OCI-LY7 (cell line): ENCODE results near the gene TRIM54. TPM values are rescaled to one million over a fixed set of nuclear protein-coding genes. Genes with fewer than 3 reads are reported as not detected.

Experiments used
- BruUV-seq: library from RNA; stranded (reverse); fragments of 400-500 nt; replicated peaks from 2 replicates; lab custom pipeline; 2021; lab: Mats Ljungman, UMichigan
- CTCF ChIA-PET: fragments of 300-600 bp; sonication (Branson Sonifier 250); formaldehyde crosslinking; loops from one replicate; lab custom pipeline; 2022; ENCODE audit warnings: antibody characterized with exemption; ENCODE audit not compliant: unreplicated experiment; lab: Charles Lee
- POLR2A ChIA-PET: fragments of 300-600 bp; sonication (Branson Sonifier 250); formaldehyde crosslinking; loops from one replicate; lab custom pipeline; 2022; ENCODE audit warnings: antibody characterized with exemption; lab: Charles Lee
- DNase-seq: peaks from one replicate; pipeline ENCODE4 v3.0.0-alpha.2; 2015; ENCODE audit warnings: low spot score
- H2AFZ ChIP-seq: fragments of 200-600 bp; sonication (generic), shearing (Covaris generic); 2 replicates; pipeline ENCODE4 v1.6.1; 2014; ENCODE audit warnings: mild to moderate bottlenecking, antibody characterized with exemption, low read length, moderate library complexity
- H3K27ac ChIP-seq: fragments of 200-600 bp; sonication (generic); 2 replicates; pipeline ENCODE4 v1.5.1; 2014; ENCODE audit warnings: mixed run types, low read depth, mild to moderate bottlenecking, moderate library complexity, low read length, inconsistent platforms; ENCODE audit not compliant: poor library complexity, severe bottlenecking
- H3K36me3 ChIP-seq: fragments of 200-600 bp; sonication (generic); 2 replicates; pipeline ENCODE4 v1.6.1; 2014; ENCODE audit warnings: mild to moderate bottlenecking, antibody characterized with exemption, low read length, moderate library complexity, mixed read lengths; ENCODE audit not compliant: insufficient read depth
- H3K4me1 ChIP-seq: fragments of 200-600 bp; sonication (generic); 2 replicates; pipeline ENCODE4 v1.5.1; 2014; ENCODE audit warnings: mild to moderate bottlenecking, low read length; ENCODE audit not compliant: insufficient read depth, poor library complexity, severe bottlenecking
- H3K4me2 ChIP-seq: fragments of 200-600 bp; sonication (generic); 2 replicates; pipeline ENCODE4 v1.6.1; 2014; ENCODE audit warnings: mild to moderate bottlenecking, low read length
- H3K4me3 ChIP-seq: fragments of 200-600 bp; sonication (generic); 2 replicates; pipeline ENCODE4 v1.5.1; 2014; ENCODE audit warnings: mild to moderate bottlenecking, low read depth, low read length; ENCODE audit not compliant: poor library complexity, severe bottlenecking
- H3K79me2 ChIP-seq: fragments of 200-600 bp; sonication (generic); 2 replicates; pipeline ENCODE4 v1.6.1; 2016; ENCODE audit warnings: low read depth, mild to moderate bottlenecking, low read length, moderate library complexity, mixed read lengths; ENCODE audit not compliant: insufficient read depth
- H3K9me2 ChIP-seq: fragments of 200-600 bp; sonication (generic); 2 replicates; pipeline ENCODE4 v1.6.1; 2016; ENCODE audit warnings: mild to moderate bottlenecking, low read length, mixed read lengths; ENCODE audit not compliant: insufficient read depth
- H3K9me3 ChIP-seq: fragments of 200-600 bp; sonication (generic); 2 replicates; pipeline ENCODE4 v1.6.1; 2014; ENCODE audit warnings: mild to moderate bottlenecking, mixed run types, low read length, mixed read lengths
- H4K20me1 ChIP-seq: fragments of 200-600 bp; sonication (generic); 2 replicates; pipeline ENCODE4 v1.6.1; 2014; ENCODE audit warnings: mild to moderate bottlenecking, antibody characterized with exemption, low read length, moderate library complexity, mixed read lengths; ENCODE audit not compliant: insufficient read depth
- EZH2phosphoT487 ChIP-seq: fragments of 200-600 bp; sonication (generic); IDR thresholded peaks from 2 replicates; pipeline ENCODE4 v1.6.1; 2018; ENCODE audit warnings: low read depth, borderline replicate concordance, mild to moderate bottlenecking, mixed run types, antibody characterized with exemption, low read length, moderate library complexity, mixed read lengths
- intact Hi-C: fragments of 100-400 bp; cut with micrococcal nuclease; formaldehyde crosslinking; loops from one replicate; pipeline ENCODE4 v1.10.0; 2022; ENCODE audit not compliant: unreplicated experiment
- total RNA-seq, 2 experiments: library from RNA; depleted of rRNA in 1 of 2; stranded (reverse); fragments of >200 nt in 1 of 2; shearing (Covaris generic) in 1 of 2; gene quantifications; 2 replicates each; pipeline ENCODE4 v1.2.3, GENCODE V29; 2014 to 2022
- TF ChIP-seq, protein P1 (sequence below): fragments of 200-600 bp; sonication (generic); conservative IDR thresholded peaks from 2 replicates; pipeline ENCODE4 v1.5.1; 2014; ENCODE audit warnings: mild to moderate bottlenecking, antibody characterized with exemption, low read length, moderate library complexity, mixed read lengths

Gene TRIM54
- total RNA-seq, 2 experiments from 2014 or later, result 6.4 to 18.8 TPM

DNA sequence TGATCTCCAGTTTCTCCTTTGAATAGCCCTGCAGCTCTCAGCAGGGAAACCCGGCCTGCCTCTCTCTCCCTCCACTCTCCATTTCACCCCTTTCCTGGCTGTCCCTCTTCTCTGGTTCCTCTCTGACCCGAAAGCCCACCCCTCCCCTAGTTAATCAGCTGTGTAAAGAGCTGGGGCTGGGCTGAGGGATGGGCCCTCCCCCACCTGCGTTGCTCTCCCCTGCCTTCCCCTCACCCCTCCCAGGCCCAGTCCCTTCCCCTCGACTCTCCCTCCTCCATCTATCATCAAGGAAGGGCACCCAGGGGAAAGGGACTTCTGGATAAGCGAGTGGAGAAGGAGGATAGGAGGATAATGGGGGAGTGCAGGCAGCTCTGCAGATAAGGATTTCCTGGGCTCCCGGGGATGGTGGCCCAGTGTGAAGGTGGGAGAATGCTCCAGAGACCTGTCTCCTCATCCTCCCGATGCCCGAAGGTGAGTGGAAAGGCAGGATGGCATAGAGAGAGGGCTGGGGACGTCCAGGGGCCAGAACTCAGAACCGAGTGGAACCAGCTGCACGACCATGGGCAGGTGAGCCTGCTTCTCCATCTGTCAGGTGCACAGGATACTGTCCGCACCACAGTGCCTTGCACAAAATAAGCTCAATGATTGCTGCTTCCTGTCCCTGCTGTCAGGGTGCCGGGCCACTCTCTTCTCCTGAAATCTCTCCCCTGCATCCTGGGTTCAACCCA is 31.4 kb upstream of the TRIM54 start:
- no peaks in the 10 kb centered on the region for H3K9me3 ChIP-seq
- H2AFZ ChIP-seq, result peak overlapping the region; percentile 76; the same call in 1 of the 2 replicates
- BruUV-seq, result no TSS peak
- intact Hi-C loops, result loop anchor here (1.0 to 2.0 kb wide), 5 partner anchors 11 to 54 kb away; no protein-coding TSS in a partner anchor
- ChIA-PET CTCF (interaction anchor here (0.6 to 4.4 kb wide), 10 partner anchors 12 to 400 kb away, joined by 3 to 37 read pairs (median 4); partner anchors contain the start of genes SLC30A3 and TRIM54), POLR2A (interaction anchor here (0.6 to 3.2 kb wide), 16 partner anchors 9 to 187 kb away, joined by 3 to 21 read pairs (median 4); partner anchors contain the start of gene SLC30A3)
- H3K79me2 ChIP-seq, result no peaks in the 10 kb centered on the region
- peak overlapping the region; percentile 76 for H3K4me2 ChIP-seq
- DNase-seq, result peak; percentile 90
- H4K20me1 ChIP-seq, result no peaks in the 10 kb centered on the region
- H3K9me2 ChIP-seq, result no peaks in the 10 kb centered on the region
- peak overlapping the region; percentile 58 for H3K4me3 ChIP-seq
- H3K36me3 ChIP-seq, result peaks cover 21% of the 10 kb centered on the region; the same call in 1 of the 2 replicates
- no peak for TF ChIP-seq EZH2phosphoT487
- TF ChIP-seq, protein P1, sequence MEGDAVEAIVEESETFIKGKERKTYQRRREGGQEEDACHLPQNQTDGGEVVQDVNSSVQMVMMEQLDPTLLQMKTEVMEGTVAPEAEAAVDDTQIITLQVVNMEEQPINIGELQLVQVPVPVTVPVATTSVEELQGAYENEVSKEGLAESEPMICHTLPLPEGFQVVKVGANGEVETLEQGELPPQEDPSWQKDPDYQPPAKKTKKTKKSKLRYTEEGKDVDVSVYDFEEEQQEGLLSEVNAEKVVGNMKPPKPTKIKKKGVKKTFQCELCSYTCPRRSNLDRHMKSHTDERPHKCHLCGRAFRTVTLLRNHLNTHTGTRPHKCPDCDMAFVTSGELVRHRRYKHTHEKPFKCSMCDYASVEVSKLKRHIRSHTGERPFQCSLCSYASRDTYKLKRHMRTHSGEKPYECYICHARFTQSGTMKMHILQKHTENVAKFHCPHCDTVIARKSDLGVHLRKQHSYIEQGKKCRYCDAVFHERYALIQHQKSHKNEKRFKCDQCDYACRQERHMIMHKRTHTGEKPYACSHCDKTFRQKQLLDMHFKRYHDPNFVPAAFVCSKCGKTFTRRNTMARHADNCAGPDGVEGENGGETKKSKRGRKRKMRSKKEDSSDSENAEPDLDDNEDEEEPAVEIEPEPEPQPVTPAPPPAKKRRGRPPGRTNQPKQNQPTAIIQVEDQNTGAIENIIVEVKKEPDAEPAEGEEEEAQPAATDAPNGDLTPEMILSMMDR, result no peak
- H3K4me1 ChIP-seq, result peaks cover 43% of the 10 kb centered on the region
- H3K27ac ChIP-seq, result peak overlapping the region; percentile 92

DNA sequence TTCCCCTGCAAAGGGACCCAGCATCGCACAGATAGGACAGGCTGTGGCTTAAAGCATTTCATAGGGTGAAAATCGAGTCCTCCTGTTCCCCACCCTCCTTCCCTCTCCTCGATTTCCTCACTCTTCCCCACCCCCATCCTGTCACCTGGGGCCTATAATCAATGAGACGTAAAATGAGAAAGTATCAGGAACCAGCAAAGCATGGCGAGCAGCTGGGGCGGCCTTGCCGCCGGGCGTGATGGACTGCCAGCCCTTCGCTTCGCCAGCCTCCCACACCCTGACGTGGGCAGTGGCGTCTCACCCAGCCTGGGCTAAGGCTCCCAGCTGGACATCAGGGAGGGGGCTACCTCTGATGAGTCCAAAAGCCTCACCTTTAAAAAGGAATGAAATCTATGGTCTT is 30.5 kb upstream of the TRIM54 start:
- no peaks in the 10 kb centered on the region for H3K9me2 ChIP-seq
- H3K36me3 ChIP-seq, result peaks cover 28% of the 10 kb centered on the region
- ChIA-PET POLR2A (interaction anchor here (0.8 to 3.2 kb wide), 13 partner anchors 8 to 51 kb away, joined by 3 to 21 read pairs (median 4); partner anchors contain the start of gene SLC30A3), CTCF (interaction anchor here (1.0 to 4.4 kb wide), 7 partner anchors 11 to 51 kb away, joined by 3 to 37 read pairs (median 7); partner anchors contain the start of genes SLC30A3 and TRIM54)
- intact Hi-C loops, result loop anchor here (1.0 to 2.0 kb wide), 2 partner anchors 11 to 55 kb away; no protein-coding TSS in a partner anchor
- peak overlapping the region; percentile 58 for H3K4me3 ChIP-seq
- H3K4me1 ChIP-seq, result peaks cover 43% of the 10 kb centered on the region
- H3K9me3 ChIP-seq, result no peaks in the 10 kb centered on the region
- BruUV-seq, result no TSS peak
- H3K79me2 ChIP-seq, result no peaks in the 10 kb centered on the region
- H3K27ac ChIP-seq, result peak overlapping the region; percentile 92
- DNase-seq, result peak; percentile 55
- H3K4me2 ChIP-seq, result peak overlapping the region; percentile 76
- TF ChIP-seq, protein P1, result no peak
- no peak for TF ChIP-seq EZH2phosphoT487
- peak overlapping the region; percentile 71 for H2AFZ ChIP-seq
- no peaks in the 10 kb centered on the region for H4K20me1 ChIP-seq
